H1 (cell line): ENCODE data around the gene GMPR2. TPM values are rescaled to one million over a fixed set of nuclear protein-coding genes. Genes with fewer than 3 reads are reported as not detected.

Experiments used
- BCL11A ChIP-seq, 2 experiments: IDR thresholded peaks; one replicate each; pipeline ENCODE4 v1.6.1; 2011; ENCODE audit warnings: low read depth in 2 of 2, low read length in 2 of 2, mild to moderate bottlenecking in 2 of 2
- FOSL1 ChIP-seq: IDR thresholded peaks from 2 replicates; pipeline ENCODE4 v1.6.1; 2011; ENCODE audit warnings: mild to moderate bottlenecking, low read depth, low read length, moderate library complexity; ENCODE audit not compliant: insufficient read depth
- KDM4A ChIP-seq: IDR thresholded peaks from one replicate; pipeline ENCODE4 v1.7.1; 2012; ENCODE audit warnings: low read depth, mild to moderate bottlenecking, moderate library complexity, low read length, inconsistent platforms; ENCODE audit not compliant: severe bottlenecking
- KDM5A ChIP-seq: fragments of 200-600 bp; IDR thresholded peaks from 2 replicates; pipeline ENCODE4 v1.7.1; 2012; ENCODE audit warnings: mild to moderate bottlenecking, low read length, inconsistent platforms, mixed read lengths
- PHF8 ChIP-seq: fragments of 200-600 bp; sonication (generic); conservative IDR thresholded peaks from 2 replicates; pipeline ENCODE4 v1.7.1; 2012; ENCODE audit warnings: low read depth, mild to moderate bottlenecking, inconsistent platforms, low read length, moderate library complexity
- POLR2AphosphoS5 ChIP-seq: IDR thresholded peaks from 2 replicates; pipeline ENCODE4 v1.6.1; 2011; ENCODE audit warnings: low read depth, low read length
- RNF2 ChIP-seq: fragments of 200-900, 300-1000 bp; sonication (generic); IDR thresholded peaks from 2 replicates; pipeline ENCODE4 v1.7.1; 2016; ENCODE audit warnings: borderline replicate concordance, low read depth, mild to moderate bottlenecking, antibody characterized with exemption, low read length; ENCODE audit not compliant: poor library complexity, severe bottlenecking; ENCODE audit errors: missing control alignments
- TAF7 ChIP-seq: optimal IDR thresholded peaks from 2 replicates; pipeline ENCODE3; 2011; ENCODE audit warnings: low read depth, mild to moderate bottlenecking, inconsistent platforms, low read length, moderate library complexity, borderline replicate concordance
- polyA plus RNA-seq, 7 experiments: library from polyadenylated mRNA; depleted of rRNA in 3 of 7; stranded (reverse) in 5 of 7; unstranded in 2 of 7; fragments of >200 nt in 5 of 7; fragments of 200-250 nt in 2 of 7; gene quantifications; 1 replicate in 5 of 7; 2 replicates in 1 of 7; 4 replicates in 1 of 7; pipeline versions ENCODE4 v1.2.1 to v1.2.3, GENCODE V29; 2011 to 2013; ENCODE audit warnings: missing spikeins in 2 of 7, mixed read lengths in 2 of 7
- total RNA-seq: library from RNA; stranded (reverse); fragmentation: NEBNext Ultra II Directional; extraction: Animal tissue kit (Norgen Biotek cat#: 25700); gene quantifications from 2 replicates; pipeline ENCODE4 v1.2.1, GENCODE V29; 2021

Gene GMPR2
- total and polyA plus RNA-seq, 2 of the 8 experiments (the other 6 are each of a cell fraction or from before 2014, with no cell fraction given) = 61.6 to 85.3 TPM

GRCh38 chr14:24215495-24216344 lies 17.0 kb upstream of the GMPR2 start, which contains the start of gene MDP1 (continued):
- TF ChIP-seq FOSL1 (no peak), KDM5A (peak; percentile 77), PHF8 (peak; percentile 84), KDM4A (peak; percentile 56), TAF7 (peak; percentile 84), BCL11A (IDR thresholded peaks at IDR 0.05; ENCODE audit: low read depth in 2 of 2, low read length in 2 of 2) (no peak), POLR2AphosphoS5 (peak; percentile 85), RNF2 (no peak)
- TF ChIP-seq, all 59 proteins: peak for 22
